Panc1 (cell line): ENCODE results near the gene RRBP1. TPM values are rescaled to one million over a fixed set of nuclear protein-coding genes. Genes with fewer than 3 reads are reported as not detected.

Experiments used
- ATAC-seq: fragments of 200-7000 bp; cut with Tn5 transposase; 2 replicates; pipeline ENCODE4 v1.9.1; 2020; ENCODE audit warnings: mild to moderate bottlenecking, moderate library complexity
- BruUV-seq: library from RNA; stranded (reverse); fragments of 400-500 nt; replicated peaks from 2 replicates; lab custom pipeline; 2021; lab: Mats Ljungman, UMichigan
- CTCF ChIA-PET: fragments of 300-600 bp; sonication (Branson Sonifier 250); formaldehyde crosslinking; loops from one replicate; lab custom pipeline; 2022; ENCODE audit warnings: antibody characterized with exemption; lab: Charles Lee
- POLR2A ChIA-PET: fragments of 300-600 bp; sonication (Branson Sonifier 250); formaldehyde crosslinking; loops from one replicate; lab custom pipeline; 2022; ENCODE audit warnings: antibody characterized with exemption; lab: Charles Lee
- DNase-seq: peaks from one replicate; pipeline ENCODE4 v3.0.0-alpha.2; 2010; ENCODE audit warnings: low read depth, low spot score
- H3K27ac ChIP-seq: 2 replicates; pipeline ENCODE4 v1.5.1; 2011; ENCODE audit warnings: mild to moderate bottlenecking, low read length, inconsistent platforms
- H3K27me3 ChIP-seq: fragments of 200-500 bp; sonication (Bioruptor generic); 2 replicates; pipeline ENCODE4 v1.6.0; 2014; ENCODE audit warnings: low read length, inconsistent platforms; ENCODE audit not compliant: control insufficient read depth, insufficient read depth
- H3K36me3 ChIP-seq: fragments of 200-500 bp; sonication (Bioruptor generic); 2 replicates; pipeline ENCODE4 v1.5.1; 2014; ENCODE audit warnings: inconsistent platforms, mild to moderate bottlenecking, low read length, moderate library complexity; ENCODE audit not compliant: control insufficient read depth, insufficient read depth
- H3K4me1 ChIP-seq: 2 replicates; pipeline ENCODE4 v1.5.1; 2011; ENCODE audit warnings: inconsistent platforms, mild to moderate bottlenecking, low read length, moderate library complexity; ENCODE audit not compliant: control insufficient read depth, insufficient read depth
- H3K4me3 ChIP-seq, 2 experiments: 2 replicates each; pipeline ENCODE4 v1.5.1; 2011 to 2012; ENCODE audit warnings: low read depth in 2 of 2, low read length in 2 of 2, mild to moderate bottlenecking in 2 of 2, inconsistent platforms in 1 of 2, moderate library complexity in 1 of 2
- H3K9me3 ChIP-seq: fragments of 200-500 bp; sonication (Bioruptor generic); 2 replicates; pipeline ENCODE4 v1.5.1; 2014; ENCODE audit warnings: low read depth, mild to moderate bottlenecking, inconsistent platforms, low read length, moderate library complexity; ENCODE audit not compliant: control insufficient read depth, insufficient read depth
- CTCF ChIP-seq: fragments of 450-650 bp; IDR thresholded peaks from 2 replicates; pipeline ENCODE4 v1.5.1; 2017; ENCODE audit warnings: mild to moderate bottlenecking
- POLR2AphosphoS5 ChIP-seq: IDR thresholded peaks from 2 replicates; pipeline ENCODE4 v1.6.1; 2012; ENCODE audit warnings: mild to moderate bottlenecking, low read depth, low read length, moderate library complexity
- REST ChIP-seq, 2 experiments: IDR thresholded peaks; 2 replicates each; pipeline ENCODE4 v1.6.1; 2011 to 2012; ENCODE audit warnings: low read depth in 2 of 2, control low read depth in 1 of 2, low read length in 1 of 2, mild to moderate bottlenecking in 1 of 2, moderate library complexity in 1 of 2; ENCODE audit not compliant: insufficient read depth in 1 of 2
- SIN3A ChIP-seq: IDR thresholded peaks from 2 replicates; pipeline ENCODE4 v1.6.1; 2012; ENCODE audit warnings: low read depth, mild to moderate bottlenecking, low read length, moderate library complexity, borderline replicate concordance; ENCODE audit not compliant: insufficient read depth
- TCF7L2 ChIP-seq: IDR thresholded peaks from 2 replicates; pipeline ENCODE4 v1.6.1; 2011; ENCODE audit warnings: mild to moderate bottlenecking, low read depth, low read length, inconsistent platforms
- in situ Hi-C: cut with HindIII; loops from 2 replicates; pipeline ENCODE4 v1.10.0; 2016; ENCODE audit warnings: low sequenced_read_pairs, low pct_unique_long_range_greater_than_20kb
- intact Hi-C: fragments of 100-400 bp; cut with micrococcal nuclease; formaldehyde crosslinking; loops from one replicate; pipeline ENCODE4 v1.10.0; 2022; ENCODE audit not compliant: unreplicated experiment
- total RNA-seq: library from RNA; stranded (reverse); gene quantifications from one replicate; pipeline ENCODE4 v1.2.1, GENCODE V29; 2021; ENCODE audit not compliant: unreplicated experiment

RRBP1 gene
- total RNA-seq, 1 experiment from 2014 or later, result 152 TPM

DNA sequence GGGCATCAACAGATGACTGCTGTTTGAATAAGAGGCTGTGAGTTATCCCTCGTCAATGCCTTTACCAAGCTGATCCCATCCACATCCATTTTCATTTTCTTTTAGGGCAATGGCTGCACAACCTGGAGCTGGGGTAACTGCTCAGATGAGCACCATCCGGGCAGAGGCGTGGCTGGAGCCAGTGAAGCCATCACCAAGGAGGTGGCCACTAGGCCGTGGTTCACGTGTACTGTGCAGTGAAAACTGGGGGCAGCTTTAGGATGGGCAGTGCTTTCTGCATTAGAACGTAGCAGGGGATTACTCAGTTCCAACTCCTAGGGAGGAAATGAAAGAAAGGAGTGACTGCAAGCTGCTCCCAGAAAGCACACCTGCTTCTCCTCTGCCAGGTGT is 51.2 kb downstream of the RRBP1 start:
- no TSS peak for BruUV-seq
- H3K27me3 ChIP-seq, result no peaks in the 10 kb centered on the region
- no peak for DNase-seq
- H3K4me3 ChIP-seq, result no peak overlapping the region
- no peaks in the 10 kb centered on the region; the same call in none of the 2 replicates for H3K36me3 ChIP-seq
- TF ChIP-seq TCF7L2 (no peak), SIN3A (no peak), CTCF (no peak), POLR2AphosphoS5 (no peak), REST (IDR thresholded peaks at IDR 0.05; ENCODE audit: insufficient read depth in 1 of 2, low read depth in 2 of 2, low read length in 1 of 2) (no peak)
- no peaks in the 10 kb centered on the region for H3K4me1 ChIP-seq
- ChIA-PET POLR2A (no interaction called here), CTCF (no interaction called here)
- H3K9me3 ChIP-seq, result no peaks in the 10 kb centered on the region
- in situ Hi-C loops (no loop called here), intact Hi-C loops (no loop called here)
- ATAC-seq, result no peak
- no peak overlapping the region for H3K27ac ChIP-seq

- Histone ChIP-seq H3K27me3 (no peaks in the 10 kb centered on the region), H3K4me3 (no peak overlapping the region), H3K36me3 (no peaks in the 10 kb centered on the region; the same call in none of the 2 replicates), H3K4me1 (no peaks in the 10 kb centered on the region), H3K9me3 (no peaks in the 10 kb centered on the region), H3K27ac (no peak overlapping the region)
- ChIA-PET CTCF (no interaction called here), POLR2A (no interaction called here)
- no peak for DNase-seq
- in situ Hi-C loops, result no loop called here
- intact Hi-C loops, result no loop called here
- no peak for TF ChIP-seq POLR2AphosphoS5
- no peak for TF ChIP-seq SIN3A
- TF ChIP-seq TCF7L2, result no peak
- TF ChIP-seq CTCF, result no peak
- TF ChIP-seq REST (IDR thresholded peaks at IDR 0.05; ENCODE audit: insufficient read depth in 1 of 2, low read depth in 2 of 2, low read length in 1 of 2), result no peak
- TSS peak; percentile 23 for BruUV-seq
- ATAC-seq, result no peak
Observed at GRCh38 chr20:17630151-17630805, 51.8 kb downstream of the RRBP1 start.
